ENCODE data around the gene NUTM2G.
"Not testable (repeated sequence)": the region's sequence is repeated elsewhere in the genome, so short reads cannot be mapped to it uniquely, and the experiment has no call there.

- not testable (repeated sequence) for TF ChIP-seq CTCF (conservative IDR thresholded peaks at IDR 0.05; ENCODE audit: low read depth, low read length); EZH2phosphoT487 (IDR thresholded peaks at IDR 0.05; ENCODE audit: borderline replicate concordance, low read length); EZH2 (IDR thresholded peaks at IDR 0.05; ENCODE audit: low read length, unreplicated experiment)
Observed at GRCh38 chr9:96908479-96908878, 20.2 kb upstream of the NUTM2G start.

Data from PC-3 (cell line).